ENCODE results near the gene GDPD5.

Gene GDPD5

DNA sequence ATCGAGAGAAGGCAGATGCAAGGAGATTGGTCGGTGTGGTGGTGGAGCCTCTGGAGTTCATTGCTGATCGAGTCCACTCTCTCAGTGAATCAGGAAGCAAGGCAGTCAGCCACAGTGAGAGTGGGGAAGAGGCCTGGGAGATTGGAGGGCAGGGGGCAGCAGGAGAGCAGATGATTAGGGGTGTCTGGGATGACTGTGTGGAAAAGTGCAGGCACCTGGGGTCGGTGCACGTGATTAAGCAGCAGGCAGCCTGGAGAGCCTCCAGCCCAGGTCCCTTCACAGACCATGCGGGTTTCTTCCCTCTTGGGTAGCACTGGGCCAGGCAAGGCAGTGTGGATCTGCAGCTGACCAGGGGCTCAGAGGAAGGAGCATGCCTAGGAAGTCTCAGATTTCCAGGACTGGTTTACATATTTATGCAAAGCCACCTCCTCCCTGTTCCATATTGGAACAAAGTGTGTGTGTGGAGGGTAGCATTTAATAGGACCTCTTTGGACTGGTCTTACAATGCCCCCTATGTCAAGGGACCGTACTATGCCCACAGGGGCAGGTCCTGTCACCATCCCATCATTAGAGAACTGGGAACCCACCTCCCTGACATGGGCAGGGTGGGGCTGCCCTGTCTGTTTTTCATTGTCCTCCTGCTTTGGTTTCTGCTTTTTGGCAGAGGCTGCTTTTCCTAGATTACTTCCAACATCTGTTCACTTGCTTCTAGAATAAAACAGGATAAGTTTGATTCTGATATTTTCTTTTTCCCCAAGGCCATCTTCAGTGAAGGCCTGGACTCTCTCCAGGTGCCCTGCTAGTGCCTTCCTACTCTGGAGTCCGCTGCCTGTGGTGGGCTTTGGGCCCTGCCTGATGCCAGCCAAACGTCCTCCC lies 14.0 kb upstream of the GDPD5 start:
- no peaks in the 10 kb centered on the region for H3K36me3 ChIP-seq (ENCODE audit: low read length)
- no peak overlapping the region for H3K4me2 ChIP-seq (ENCODE audit: low read depth, low read length, poor library complexity, severe bottlenecking)
- no peaks in the 10 kb centered on the region for H3K9me3 ChIP-seq (ENCODE audit: insufficient read depth, low read length)
- no peak overlapping the region for H3K4me3 ChIP-seq (ENCODE audit: insufficient read depth, low read length, poor library complexity, severe bottlenecking)
- no peaks in the 10 kb centered on the region for H3K27me3 ChIP-seq (ENCODE audit: low read length)
- TF ChIP-seq CTCF (IDR thresholded peaks at IDR 0.05; ENCODE audit: insufficient read depth, low read length, poor library complexity, severe bottlenecking) = no peak
- no peak for TF ChIP-seq EZH2phosphoT487 (conservative IDR thresholded peaks at IDR 0.05; ENCODE audit: low read length)
- no peaks in the 10 kb centered on the region for H4K20me1 ChIP-seq (ENCODE audit: low read depth, low read length)
- H3K9ac ChIP-seq (ENCODE audit: low read length) = no peak overlapping the region
- H3K79me2 ChIP-seq (ENCODE audit: insufficient read depth, low read length) = no peaks in the 10 kb centered on the region
- no peak overlapping the region for H3K27ac ChIP-seq (ENCODE audit: low read depth, low read length)
- no peaks in the 10 kb centered on the region for H3K9me2 ChIP-seq (replicated peaks; ENCODE audit: insufficient read depth, low read length)
- no peaks in the 10 kb centered on the region for H3F3A ChIP-seq (ENCODE audit: insufficient read depth)
- H2AFZ ChIP-seq (ENCODE audit: low read depth, low read length, severe bottlenecking) = no peak overlapping the region

DNA sequence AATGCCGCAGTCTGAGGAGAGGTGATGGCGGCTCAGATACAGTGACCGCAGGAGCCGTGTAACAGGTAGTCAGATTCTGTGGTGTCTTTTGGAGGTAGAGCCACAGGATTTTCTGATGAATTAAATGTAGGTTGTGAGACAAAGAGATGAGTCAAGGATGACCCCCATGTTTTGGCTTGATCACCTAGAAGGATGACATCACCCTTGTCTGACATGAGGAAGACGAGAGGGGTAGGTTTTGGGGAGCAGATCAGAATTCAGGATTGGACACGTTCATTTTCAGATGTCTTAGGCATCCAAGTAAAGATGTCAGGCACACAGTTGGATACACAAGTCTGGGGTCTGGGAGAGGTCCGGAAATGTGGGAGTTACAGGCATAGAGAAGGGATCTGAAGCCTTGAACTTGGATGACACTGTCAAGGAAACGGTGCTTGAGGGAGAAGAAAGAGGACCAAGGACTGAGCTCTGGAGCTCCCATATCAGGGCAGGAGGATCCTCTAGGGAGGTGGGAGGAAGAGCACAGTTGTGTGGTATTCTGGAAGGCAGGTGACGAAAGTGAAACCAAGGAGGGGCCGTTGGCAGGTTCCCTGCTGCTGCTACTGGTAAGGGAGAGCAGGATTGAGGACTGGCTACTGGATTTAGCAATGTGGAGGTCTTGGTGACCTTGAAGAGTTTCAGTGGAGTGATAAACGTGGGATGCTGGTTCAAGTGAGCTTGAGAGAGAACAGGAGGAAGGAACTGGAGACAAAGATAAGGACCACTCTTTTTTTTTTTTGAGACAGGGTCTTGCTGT lies 12.6 kb upstream of the GDPD5 start:
- no peaks in the 10 kb centered on the region for H4K20me1 ChIP-seq (ENCODE audit: low read depth, low read length)
- no peak overlapping the region for H3K27ac ChIP-seq (ENCODE audit: low read depth, low read length)
- TF ChIP-seq EZH2phosphoT487 (conservative IDR thresholded peaks at IDR 0.05; ENCODE audit: low read length) = no peak
- no peak for TF ChIP-seq CTCF (IDR thresholded peaks at IDR 0.05; ENCODE audit: insufficient read depth, low read length, poor library complexity, severe bottlenecking)
- H3K27me3 ChIP-seq (ENCODE audit: low read length) = no peaks in the 10 kb centered on the region
- no peak overlapping the region for H3K9ac ChIP-seq (ENCODE audit: low read length)
- H3K36me3 ChIP-seq (ENCODE audit: low read length) = no peaks in the 10 kb centered on the region
- no peak overlapping the region for H3K4me3 ChIP-seq (ENCODE audit: insufficient read depth, low read length, poor library complexity, severe bottlenecking)
- no peaks in the 10 kb centered on the region for H3F3A ChIP-seq (ENCODE audit: insufficient read depth)
- no peaks in the 10 kb centered on the region for H3K9me2 ChIP-seq (replicated peaks; ENCODE audit: insufficient read depth, low read length)
- no peaks in the 10 kb centered on the region for H3K79me2 ChIP-seq (ENCODE audit: insufficient read depth, low read length)
- no peak overlapping the region for H2AFZ ChIP-seq (ENCODE audit: low read depth, low read length, severe bottlenecking)
- H3K9me3 ChIP-seq (ENCODE audit: insufficient read depth, low read length) = no peaks in the 10 kb centered on the region
- H3K4me2 ChIP-seq (ENCODE audit: low read depth, low read length, poor library complexity, severe bottlenecking) = no peak overlapping the region

- H3K27me3 ChIP-seq (ENCODE audit: low read length) = no peaks in the 10 kb centered on the region
- H3K36me3 ChIP-seq (ENCODE audit: low read length) = no peaks in the 10 kb centered on the region
- no peak overlapping the region for H3K9ac ChIP-seq (ENCODE audit: low read length)
- no peak overlapping the region for H3K4me3 ChIP-seq (ENCODE audit: insufficient read depth, low read length, poor library complexity, severe bottlenecking)
- H2AFZ ChIP-seq (ENCODE audit: low read depth, low read length, severe bottlenecking) = no peak overlapping the region
- H3K4me2 ChIP-seq (ENCODE audit: low read depth, low read length, poor library complexity, severe bottlenecking) = peak overlapping the region; percentile 3
- H3F3A ChIP-seq (ENCODE audit: insufficient read depth) = no peaks in the 10 kb centered on the region
- TF ChIP-seq CTCF (IDR thresholded peaks at IDR 0.05; ENCODE audit: insufficient read depth, low read length, poor library complexity, severe bottlenecking) (no peak), EZH2phosphoT487 (conservative IDR thresholded peaks at IDR 0.05; ENCODE audit: low read length) (no peak)
- no peak overlapping the region for H3K27ac ChIP-seq (ENCODE audit: low read depth, low read length)
- no peaks in the 10 kb centered on the region for H3K79me2 ChIP-seq (ENCODE audit: insufficient read depth, low read length)
- H4K20me1 ChIP-seq (ENCODE audit: low read depth, low read length) = no peaks in the 10 kb centered on the region
- H3K9me3 ChIP-seq (ENCODE audit: insufficient read depth, low read length) = no peaks in the 10 kb centered on the region
- H3K9me2 ChIP-seq (replicated peaks; ENCODE audit: insufficient read depth, low read length) = no peaks in the 10 kb centered on the region
Observed at GRCh38 chr11:75537740-75538139, 12.0 kb upstream of the GDPD5 start.
